CD4-positive, alpha-beta T cell (primary cell): ENCODE results near the gene OTUB1. TPM values are rescaled to one million over a fixed set of nuclear protein-coding genes. Genes with fewer than 3 reads are reported as not detected.
A peak's percentile ranks its signal among the peaks of the same experiment; 100 is the strongest.

Experiments
- ATAC-seq: fragments of 200-7000 bp; cut with Tn5 transposase; one replicate; pipeline ENCODE4 v1.10.0; 2022; ENCODE audit warnings: mild to moderate bottlenecking; ENCODE audit not compliant: poor library complexity
- CTCF ChIA-PET: fragments of 350-600 bp; sonication (Branson Sonifier 250); formaldehyde crosslinking; loops from one replicate; lab custom pipeline; 2021; ENCODE audit warnings: antibody characterized with exemption, inconsistent platforms; lab: Charles Lee
- POLR2A ChIA-PET: fragments of 350-600 bp; sonication (Branson Sonifier 250); formaldehyde crosslinking; loops from one replicate; lab custom pipeline; 2021; ENCODE audit warnings: antibody characterized with exemption, inconsistent platforms; lab: Charles Lee
- DNase-seq, 14 experiments: peaks; one replicate each; pipeline ENCODE4 v3.0.0-alpha.2; 2013 to 2020; ENCODE audit warnings: mixed read lengths in 2 of 14
- H3K27ac ChIP-seq, 2 donors: one replicate each; pipeline versions ENCODE4 v1.5.1 to v1.7.0; 2013; ENCODE audit warnings: low read length in 2 of 2, low read depth in 1 of 2, mild to moderate bottlenecking in 1 of 2
- H3K27me3 ChIP-seq, 2 experiments: 1 replicate in 1 of 2; 2 replicates in 1 of 2; pipeline versions ENCODE4 v1.6.1 to v1.7.0; 2013; ENCODE audit warnings: low read length in 2 of 2, control low read depth in 1 of 2, mild to moderate bottlenecking in 1 of 2, moderate library complexity in 1 of 2; ENCODE audit not compliant: insufficient read depth in 2 of 2, control insufficient read depth in 1 of 2
- H3K36me3 ChIP-seq: one replicate; pipeline ENCODE4 v1.6.1; 2013; ENCODE audit warnings: low read length, control low read depth; ENCODE audit not compliant: insufficient read depth
- H3K4me1 ChIP-seq: one replicate; pipeline ENCODE4 v1.6.1; 2013; ENCODE audit warnings: low read length, control low read depth; ENCODE audit not compliant: insufficient read depth
- H3K4me3 ChIP-seq: one replicate; pipeline ENCODE4 v1.5.1; 2013; ENCODE audit warnings: mild to moderate bottlenecking, low read length, moderate library complexity
- H3K9me3 ChIP-seq, 2 experiments: 1 replicate in 1 of 2; 2 replicates in 1 of 2; pipeline versions ENCODE4 v1.6.1 to v1.7.0; 2013; ENCODE audit warnings: low read length in 2 of 2, mild to moderate bottlenecking in 2 of 2, control low read depth in 1 of 2, moderate library complexity in 1 of 2; ENCODE audit not compliant: control insufficient read depth in 1 of 2, insufficient read depth in 1 of 2
- H3K27ac Mint-ChIP-seq: one replicate; pipeline ENCODE4 v1.8.0; 2020; ENCODE audit warnings: mixed read lengths
- H3K27me3 Mint-ChIP-seq: one replicate; pipeline ENCODE4 v1.8.0; 2021; ENCODE audit warnings: mixed read lengths
- H3K36me3 Mint-ChIP-seq: one replicate; pipeline ENCODE4 v1.8.0; 2021; ENCODE audit warnings: low read depth, mixed read lengths
- H3K4me1 Mint-ChIP-seq: one replicate; pipeline ENCODE4 v1.8.0; 2021; ENCODE audit warnings: low read depth, mixed read lengths
- H3K4me3 Mint-ChIP-seq: one replicate; pipeline ENCODE4 v1.8.0; 2020; ENCODE audit warnings: mild to moderate bottlenecking, mixed read lengths
- H3K9me3 Mint-ChIP-seq: one replicate; pipeline ENCODE4 v1.8.0; 2020; ENCODE audit warnings: mixed read lengths
- intact Hi-C, 2 experiments: fragments of 100-400 bp; cut with DNase I in 1 of 2; cut with micrococcal nuclease in 1 of 2; formaldehyde crosslinking; loops; one replicate each; pipeline versions ENCODE4 v1.15.1 to v1.9.0; 2023 to 2025; cut with DNase I, micrococcal nuclease
- total RNA-seq, 174 experiments: library from RNA in 2 of 174; stranded (reverse) in 2 of 174; gene quantifications; one replicate each; pipeline ENCODE4 v1.2.3 and lab custom pipeline; 2021 to 2026
- TF ChIP-seq, protein P1 (sequence below): fragments of 200-600 bp; IDR thresholded peaks from one replicate; pipeline ENCODE4 v1.8.0; 2022; ENCODE audit warnings: antibody characterized with exemption, mild to moderate bottlenecking

The OTUB1 gene
- total RNA-seq, 2 experiments from 2014 or later: 57.5 to 60.0 TPM

DNA sequence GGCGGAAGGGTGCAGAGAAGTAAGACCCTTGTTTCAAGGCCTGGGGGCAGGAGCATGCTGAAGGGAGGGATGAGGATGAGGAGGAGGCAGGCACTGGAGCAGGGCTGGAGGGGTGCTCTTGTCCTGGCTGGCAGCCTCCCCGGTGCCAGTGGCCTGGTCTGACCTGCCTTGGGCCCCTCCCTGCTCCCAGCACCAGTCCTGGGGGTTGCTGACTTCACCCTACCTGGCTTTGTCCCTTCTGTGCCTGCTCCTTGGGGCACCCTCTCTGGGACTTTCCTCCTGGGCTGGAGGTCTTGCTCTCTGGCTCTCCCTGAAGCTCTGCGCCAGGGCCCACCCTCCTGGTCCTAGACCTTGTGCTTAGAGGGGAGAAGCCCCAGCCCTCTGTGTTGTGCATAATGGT is 44.8 kb downstream of the OTUB1 start:
- H3K9me3 ChIP-seq: peaks cover 0 to 18% of the 10 kb centered on the region in 2 experiments
- no peak for DNase-seq
- CTCF ChIA-PET: interaction anchor here (1.1 kb wide), 1 partner anchor 30 kb away, joined by 3 read pairs; no protein-coding TSS in a partner anchor
- POLR2A ChIA-PET: no interaction called here
- H3K4me3 Mint-ChIP-seq: no peak overlapping the region
- no peaks in the 10 kb centered on the region for H3K36me3 ChIP-seq
- no peak overlapping the region for H3K27ac ChIP-seq
- no peak overlapping the region for H3K4me3 ChIP-seq
- H3K27me3 Mint-ChIP-seq: peaks cover 52% of the 10 kb centered on the region
- H3K36me3 Mint-ChIP-seq: no peaks in the 10 kb centered on the region
- H3K27ac Mint-ChIP-seq: no peak overlapping the region
- peaks cover 30 to 41% of the 10 kb centered on the region in 2 experiments for H3K27me3 ChIP-seq
- H3K4me1 ChIP-seq: peaks cover 13% of the 10 kb centered on the region
- peaks cover 6% of the 10 kb centered on the region for H3K4me1 Mint-ChIP-seq
- no peaks in the 10 kb centered on the region for H3K9me3 Mint-ChIP-seq
- no peak for ATAC-seq
- intact Hi-C loops: no loop called here
- TF ChIP-seq, protein P1, sequence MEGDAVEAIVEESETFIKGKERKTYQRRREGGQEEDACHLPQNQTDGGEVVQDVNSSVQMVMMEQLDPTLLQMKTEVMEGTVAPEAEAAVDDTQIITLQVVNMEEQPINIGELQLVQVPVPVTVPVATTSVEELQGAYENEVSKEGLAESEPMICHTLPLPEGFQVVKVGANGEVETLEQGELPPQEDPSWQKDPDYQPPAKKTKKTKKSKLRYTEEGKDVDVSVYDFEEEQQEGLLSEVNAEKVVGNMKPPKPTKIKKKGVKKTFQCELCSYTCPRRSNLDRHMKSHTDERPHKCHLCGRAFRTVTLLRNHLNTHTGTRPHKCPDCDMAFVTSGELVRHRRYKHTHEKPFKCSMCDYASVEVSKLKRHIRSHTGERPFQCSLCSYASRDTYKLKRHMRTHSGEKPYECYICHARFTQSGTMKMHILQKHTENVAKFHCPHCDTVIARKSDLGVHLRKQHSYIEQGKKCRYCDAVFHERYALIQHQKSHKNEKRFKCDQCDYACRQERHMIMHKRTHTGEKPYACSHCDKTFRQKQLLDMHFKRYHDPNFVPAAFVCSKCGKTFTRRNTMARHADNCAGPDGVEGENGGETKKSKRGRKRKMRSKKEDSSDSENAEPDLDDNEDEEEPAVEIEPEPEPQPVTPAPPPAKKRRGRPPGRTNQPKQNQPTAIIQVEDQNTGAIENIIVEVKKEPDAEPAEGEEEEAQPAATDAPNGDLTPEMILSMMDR: no peak

DNA sequence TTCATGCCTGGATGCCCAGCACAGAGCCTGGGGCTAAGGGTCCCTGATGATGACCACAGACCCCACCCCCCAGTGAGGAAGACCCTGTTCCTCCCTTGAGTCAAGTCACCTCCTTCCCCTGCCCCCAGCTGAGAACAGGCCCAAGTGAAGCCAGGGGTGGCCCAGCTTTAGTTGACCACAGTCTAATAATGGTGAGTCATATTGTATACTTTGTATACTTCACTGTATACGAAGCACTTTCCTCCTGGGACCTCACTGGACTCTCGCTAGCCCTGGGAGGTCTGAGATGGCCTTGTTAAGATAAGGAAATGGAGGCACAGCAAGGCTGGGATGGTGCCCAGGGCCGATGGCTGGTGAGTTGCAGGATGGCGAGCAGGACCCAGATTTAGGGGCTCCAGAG is 45.8 kb downstream of the OTUB1 start:
- ChIA-PET POLR2A (no interaction called here), CTCF (no interaction called here)
- Histone ChIP-seq H3K9me3 (peaks cover 0 to 22% of the 10 kb centered on the region in 2 experiments), H3K27me3 (peaks cover 35 to 47% of the 10 kb centered on the region in 2 experiments), H3K4me1 (peaks cover 23% of the 10 kb centered on the region), H3K4me3 (no peak overlapping the region), H3K36me3 (no peaks in the 10 kb centered on the region), H3K27ac (no peak overlapping the region)
- no peak for ATAC-seq
- intact Hi-C loops: no loop called here
- H3K27me3 Mint-ChIP-seq: peaks cover 49% of the 10 kb centered on the region
- H3K4me3 Mint-ChIP-seq: no peak overlapping the region
- no peak for DNase-seq
- H3K36me3 Mint-ChIP-seq: no peaks in the 10 kb centered on the region
- no peaks in the 10 kb centered on the region for H3K9me3 Mint-ChIP-seq
- H3K27ac Mint-ChIP-seq: no peak overlapping the region
- H3K4me1 Mint-ChIP-seq: peaks cover 6% of the 10 kb centered on the region
- TF ChIP-seq, protein P1: no peak

DNA sequence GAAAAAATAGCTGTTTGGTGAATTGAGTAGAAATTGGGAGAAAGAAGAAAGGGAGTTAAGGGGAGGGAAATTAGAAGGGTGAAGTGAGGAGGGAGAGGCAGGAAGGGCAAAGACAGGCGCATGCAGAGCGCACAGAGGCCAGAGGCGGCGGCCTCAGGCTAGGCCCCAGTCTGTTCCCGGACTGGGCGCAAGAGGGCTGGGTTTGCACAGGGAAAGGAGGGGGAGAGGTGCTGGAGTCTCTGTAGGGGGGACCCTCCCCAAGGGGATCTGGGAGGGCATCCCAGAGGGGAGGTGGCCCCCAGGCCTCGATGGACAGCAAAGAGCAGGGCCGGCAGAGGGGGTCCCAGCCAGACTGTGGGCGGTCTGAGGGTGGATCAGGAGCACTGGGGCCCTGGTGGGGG is 48.2 kb downstream of the OTUB1 start:
- intact Hi-C loops: no loop called here
- Mint-ChIP-seq H3K9me3 (no peaks in the 10 kb centered on the region), H3K27me3 (peaks cover 52% of the 10 kb centered on the region), H3K4me1 (peaks cover 6% of the 10 kb centered on the region), H3K36me3 (no peaks in the 10 kb centered on the region), H3K27ac (no peak overlapping the region), H3K4me3 (peak overlapping the region; percentile 12)
- DNase-seq (no peak), ATAC-seq (no peak)
- ChIA-PET POLR2A (no interaction called here), CTCF (no interaction called here)
- TF ChIP-seq, protein P1: no peak
- peaks cover 0 to 14% of the 10 kb centered on the region in 2 experiments for H3K9me3 ChIP-seq
- H3K27ac ChIP-seq: no peak overlapping the region
- H3K4me1 ChIP-seq: peaks cover 17% of the 10 kb centered on the region
- H3K36me3 ChIP-seq: no peaks in the 10 kb centered on the region
- peaks cover 39 to 52% of the 10 kb centered on the region in 2 experiments for H3K27me3 ChIP-seq
- no peak overlapping the region for H3K4me3 ChIP-seq
